ENCODE results near the gene ABCC2.

The ABCC2 gene

DNA sequence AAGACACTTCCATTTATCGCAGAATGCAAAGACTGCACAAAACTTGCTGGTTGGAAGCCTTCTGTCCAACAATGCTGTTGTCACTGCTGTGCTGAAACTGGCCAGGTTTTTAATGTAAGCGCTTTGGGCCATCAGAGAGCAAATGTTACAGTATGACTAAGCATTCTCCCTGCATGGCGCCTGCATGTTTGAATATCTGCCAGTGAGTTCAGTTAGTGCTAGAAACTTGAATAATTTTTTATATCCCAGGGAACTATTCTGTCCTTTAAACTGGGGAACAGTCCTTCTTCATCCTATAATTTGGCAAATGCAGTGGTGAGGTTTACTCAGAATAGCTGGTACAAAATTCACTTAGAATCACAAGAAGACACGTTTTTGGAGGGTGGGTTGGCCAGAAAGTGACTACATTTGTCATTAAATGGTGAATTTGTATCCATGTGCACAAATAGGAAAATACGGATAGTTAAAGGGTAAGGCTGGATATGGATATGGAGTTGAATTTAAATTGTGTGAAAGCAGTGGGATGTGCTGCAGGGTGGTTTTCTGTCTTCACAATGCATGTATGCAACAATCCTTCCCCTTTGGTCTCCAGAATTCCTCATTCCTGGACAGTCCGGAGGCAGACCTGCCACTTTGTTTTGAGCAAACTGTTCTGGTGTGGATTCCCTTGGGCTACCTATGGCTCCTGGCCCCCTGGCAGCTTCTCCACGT is 1.7 kb downstream of the ABCC2 start:
- DNase-seq: no peak
- Histone ChIP-seq H3K27me3 (replicated peaks; ENCODE audit: insufficient read depth, low read length) (no peaks in the 10 kb centered on the region), H3K4me3 (ENCODE audit: low read length) (no peak overlapping the region), H3K79me2 (ENCODE audit: low read length) (no peaks in the 10 kb centered on the region), H3K9ac (ENCODE audit: low read length) (no peak overlapping the region), H3K9me2 (replicated peaks; ENCODE audit: insufficient read depth, low read length) (no peaks in the 10 kb centered on the region), H3K27ac (ENCODE audit: low read length) (no peak overlapping the region), H3K4me1 (ENCODE audit: low read length) (no peaks in the 10 kb centered on the region), H4K20me1 (ENCODE audit: insufficient read depth, low read length) (no peaks in the 10 kb centered on the region), H3K9me3 (replicated peaks; ENCODE audit: insufficient read depth, low read length) (no peaks in the 10 kb centered on the region), H2AFZ (ENCODE audit: low read length) (no peak overlapping the region), H3K36me3 (replicated peaks; ENCODE audit: insufficient read depth, low read length) (no peaks in the 10 kb centered on the region), H3F3A (ENCODE audit: insufficient read depth, low read length) (no peaks in the 10 kb centered on the region), H3K4me2 (ENCODE audit: low read depth, low read length) (no peak overlapping the region)
- TF ChIP-seq EZH2 (optimal IDR thresholded peaks at IDR 0.05; ENCODE audit: low read depth, low read length): no peak
- TF ChIP-seq EZH2phosphoT487 (IDR thresholded peaks at IDR 0.05; ENCODE audit: low read length): no peak
- TF ChIP-seq, protein P1, sequence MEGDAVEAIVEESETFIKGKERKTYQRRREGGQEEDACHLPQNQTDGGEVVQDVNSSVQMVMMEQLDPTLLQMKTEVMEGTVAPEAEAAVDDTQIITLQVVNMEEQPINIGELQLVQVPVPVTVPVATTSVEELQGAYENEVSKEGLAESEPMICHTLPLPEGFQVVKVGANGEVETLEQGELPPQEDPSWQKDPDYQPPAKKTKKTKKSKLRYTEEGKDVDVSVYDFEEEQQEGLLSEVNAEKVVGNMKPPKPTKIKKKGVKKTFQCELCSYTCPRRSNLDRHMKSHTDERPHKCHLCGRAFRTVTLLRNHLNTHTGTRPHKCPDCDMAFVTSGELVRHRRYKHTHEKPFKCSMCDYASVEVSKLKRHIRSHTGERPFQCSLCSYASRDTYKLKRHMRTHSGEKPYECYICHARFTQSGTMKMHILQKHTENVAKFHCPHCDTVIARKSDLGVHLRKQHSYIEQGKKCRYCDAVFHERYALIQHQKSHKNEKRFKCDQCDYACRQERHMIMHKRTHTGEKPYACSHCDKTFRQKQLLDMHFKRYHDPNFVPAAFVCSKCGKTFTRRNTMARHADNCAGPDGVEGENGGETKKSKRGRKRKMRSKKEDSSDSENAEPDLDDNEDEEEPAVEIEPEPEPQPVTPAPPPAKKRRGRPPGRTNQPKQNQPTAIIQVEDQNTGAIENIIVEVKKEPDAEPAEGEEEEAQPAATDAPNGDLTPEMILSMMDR (IDR thresholded peaks at IDR 0.05; ENCODE audit: low read length): no peak

DNA sequence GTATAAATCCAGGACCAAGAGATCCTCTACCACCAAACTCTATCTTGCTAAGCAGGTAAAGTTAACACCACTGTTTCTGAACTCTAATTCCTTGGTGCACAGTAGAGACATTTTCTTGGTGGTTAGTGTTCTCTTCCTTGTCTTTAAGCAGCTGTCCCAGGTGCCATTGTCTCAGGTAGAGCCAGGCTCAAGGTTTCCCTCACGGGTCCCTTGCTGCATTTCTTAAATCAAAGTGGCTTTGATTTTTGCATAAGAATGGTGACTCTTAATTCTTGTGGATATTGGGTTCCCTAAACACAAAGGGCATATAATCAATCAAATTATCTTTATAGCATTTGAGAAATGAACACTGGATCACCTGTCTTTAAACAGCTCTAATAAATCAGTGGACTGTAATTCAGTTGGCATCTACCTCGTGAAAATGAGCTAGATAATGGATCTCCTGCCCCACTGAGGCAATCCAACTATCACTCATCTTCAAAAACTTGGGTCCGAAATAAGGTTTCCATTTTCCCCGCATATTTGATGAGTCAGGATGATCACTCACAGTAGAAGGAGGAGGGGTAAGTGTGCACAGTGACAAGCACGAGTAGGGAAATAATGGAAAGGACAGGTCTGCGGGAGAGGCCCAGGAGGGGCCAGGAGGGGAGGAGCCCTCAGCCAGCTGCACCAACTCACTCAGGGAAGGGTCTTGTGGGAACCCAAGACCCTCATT is 2.4 kb downstream of the ABCC2 start:
- H3K9me2 ChIP-seq (replicated peaks; ENCODE audit: insufficient read depth, low read length): no peaks in the 10 kb centered on the region
- no peak overlapping the region for H3K27ac ChIP-seq (ENCODE audit: low read length)
- DNase-seq: no peak
- H3K4me1 ChIP-seq (ENCODE audit: low read length): no peaks in the 10 kb centered on the region
- H3K79me2 ChIP-seq (ENCODE audit: low read length): no peaks in the 10 kb centered on the region
- H3K4me2 ChIP-seq (ENCODE audit: low read depth, low read length): no peak overlapping the region
- H3K27me3 ChIP-seq (replicated peaks; ENCODE audit: insufficient read depth, low read length): no peaks in the 10 kb centered on the region
- TF ChIP-seq EZH2 (optimal IDR thresholded peaks at IDR 0.05; ENCODE audit: low read depth, low read length) (no peak), EZH2phosphoT487 (IDR thresholded peaks at IDR 0.05; ENCODE audit: low read length) (no peak)
- TF ChIP-seq, protein P1 (IDR thresholded peaks at IDR 0.05; ENCODE audit: low read length): no peak
- no peaks in the 10 kb centered on the region for H4K20me1 ChIP-seq (ENCODE audit: insufficient read depth, low read length)
- no peak overlapping the region for H2AFZ ChIP-seq (ENCODE audit: low read length)
- H3F3A ChIP-seq (ENCODE audit: insufficient read depth, low read length): no peaks in the 10 kb centered on the region
- H3K4me3 ChIP-seq (ENCODE audit: low read length): no peak overlapping the region
- no peaks in the 10 kb centered on the region for H3K36me3 ChIP-seq (replicated peaks; ENCODE audit: insufficient read depth, low read length)
- no peak overlapping the region for H3K9ac ChIP-seq (ENCODE audit: low read length)
- no peaks in the 10 kb centered on the region for H3K9me3 ChIP-seq (replicated peaks; ENCODE audit: insufficient read depth, low read length)

DNA sequence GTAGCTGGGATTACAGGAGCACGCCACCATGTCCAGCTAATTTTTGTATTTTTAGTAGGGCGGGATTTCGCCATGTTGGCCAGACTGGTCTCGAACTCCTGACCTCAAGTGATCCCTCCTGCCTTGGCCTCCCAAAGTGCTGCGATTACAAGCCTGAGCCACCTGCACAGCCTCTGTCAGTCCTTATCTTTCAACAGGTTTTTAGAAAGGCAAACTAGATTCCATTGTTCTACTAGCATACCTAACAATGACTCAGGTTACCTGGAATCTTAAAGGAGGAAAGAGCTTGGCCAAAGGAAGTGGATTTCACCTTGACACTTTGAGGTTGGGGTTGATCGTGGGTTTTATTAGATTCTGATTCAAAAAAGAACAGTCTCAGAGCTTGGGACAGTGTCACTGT is 3.2 kb downstream of the ABCC2 start:
- Histone ChIP-seq H3K79me2 (ENCODE audit: low read length) (no peaks in the 10 kb centered on the region), H3K9me2 (replicated peaks; ENCODE audit: insufficient read depth, low read length) (no peaks in the 10 kb centered on the region), H3K9ac (ENCODE audit: low read length) (no peak overlapping the region), H3K27me3 (replicated peaks; ENCODE audit: insufficient read depth, low read length) (no peaks in the 10 kb centered on the region), H3F3A (ENCODE audit: insufficient read depth, low read length) (no peaks in the 10 kb centered on the region), H3K9me3 (replicated peaks; ENCODE audit: insufficient read depth, low read length) (no peaks in the 10 kb centered on the region), H2AFZ (ENCODE audit: low read length) (no peak overlapping the region), H3K4me3 (ENCODE audit: low read length) (no peak overlapping the region), H3K27ac (ENCODE audit: low read length) (no peak overlapping the region), H4K20me1 (ENCODE audit: insufficient read depth, low read length) (no peaks in the 10 kb centered on the region), H3K36me3 (replicated peaks; ENCODE audit: insufficient read depth, low read length) (no peaks in the 10 kb centered on the region), H3K4me1 (ENCODE audit: low read length) (no peaks in the 10 kb centered on the region), H3K4me2 (ENCODE audit: low read depth, low read length) (no peak overlapping the region)
- no peak for DNase-seq
- TF ChIP-seq EZH2 (optimal IDR thresholded peaks at IDR 0.05; ENCODE audit: low read depth, low read length) (no peak), EZH2phosphoT487 (IDR thresholded peaks at IDR 0.05; ENCODE audit: low read length) (no peak)
- TF ChIP-seq, protein P1 (IDR thresholded peaks at IDR 0.05; ENCODE audit: low read length): no peak

Measured in MM.1S (cell line).